HL-60 (cell line): ENCODE data around the gene ATP2A2.

Experiments used
- DNase-seq, 2 experiments: peaks; one replicate each; pipeline ENCODE4 v3.0.0-alpha.2; 2010 to 2020; ENCODE audit warnings: low read depth in 1 of 2, low spot score in 1 of 2
- H3K27ac ChIP-seq: fragments of 250-450 bp; sonication (Bioruptor Pico); replicated peaks from 2 replicates; pipeline ENCODE4 v1.5.1; 2020; ENCODE audit warnings: mild to moderate bottlenecking, moderate library complexity
- H3K27me3 ChIP-seq: fragments of 250-450 bp; sonication (Bioruptor Pico); 2 replicates; pipeline ENCODE4 v1.5.1; 2021; ENCODE audit warnings: mild to moderate bottlenecking, moderate library complexity; ENCODE audit not compliant: insufficient read depth, poor library complexity, severe bottlenecking
- H3K4me3 ChIP-seq: replicated peaks from 2 replicates; pipeline ENCODE4 v1.5.1; 2011; ENCODE audit warnings: mild to moderate bottlenecking, control low read depth, low read length; ENCODE audit not compliant: insufficient read depth
- GABPA ChIP-seq: IDR thresholded peaks from 2 replicates; pipeline ENCODE4 v1.6.1; 2012; ENCODE audit warnings: low read depth
- POLR2AphosphoS5 ChIP-seq: IDR thresholded peaks from 2 replicates; pipeline ENCODE4 v1.6.1; 2012; ENCODE audit warnings: low read depth
- SPI1 ChIP-seq: IDR thresholded peaks from 2 replicates; pipeline ENCODE4 v1.6.1; 2012; ENCODE audit warnings: low read depth, mild to moderate bottlenecking, borderline replicate concordance
- TF ChIP-seq, protein P1 (sequence below): IDR thresholded peaks from 2 replicates; pipeline ENCODE4 v1.6.1; 2012; ENCODE audit warnings: low read depth; ENCODE audit not compliant: insufficient replicate concordance
- TF ChIP-seq, protein P2 (sequence below): IDR thresholded peaks from one replicate; pipeline ENCODE4 v1.5.1; 2011; ENCODE audit warnings: low read length, control low read depth, inconsistent platforms; ENCODE audit not compliant: insufficient read depth

The ATP2A2 gene

DNA sequence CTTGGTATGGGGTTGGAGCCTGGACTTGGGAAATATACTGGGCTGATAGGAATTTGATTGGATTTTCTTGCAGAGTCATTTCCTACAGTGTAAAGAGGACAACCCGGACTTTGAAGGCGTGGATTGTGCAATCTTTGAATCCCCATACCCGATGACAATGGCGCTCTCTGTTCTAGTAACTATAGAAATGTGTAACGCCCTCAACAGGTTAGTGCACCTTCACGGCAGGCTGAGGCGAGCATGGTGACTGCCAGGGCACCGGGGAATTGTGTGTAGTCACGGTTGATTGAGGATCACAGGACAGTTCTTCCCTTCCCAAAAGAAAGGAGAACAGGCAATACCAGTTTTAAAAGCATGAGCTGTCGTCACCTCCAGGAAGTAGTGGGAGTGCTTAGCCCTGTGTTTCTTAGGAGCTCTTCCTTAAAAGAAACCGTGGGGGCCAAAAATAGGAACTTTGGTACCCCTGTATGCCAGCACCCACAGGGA lies 64.2 kb downstream of the ATP2A2 start:
- no peak for TF ChIP-seq SPI1
- TF ChIP-seq, protein P1, sequence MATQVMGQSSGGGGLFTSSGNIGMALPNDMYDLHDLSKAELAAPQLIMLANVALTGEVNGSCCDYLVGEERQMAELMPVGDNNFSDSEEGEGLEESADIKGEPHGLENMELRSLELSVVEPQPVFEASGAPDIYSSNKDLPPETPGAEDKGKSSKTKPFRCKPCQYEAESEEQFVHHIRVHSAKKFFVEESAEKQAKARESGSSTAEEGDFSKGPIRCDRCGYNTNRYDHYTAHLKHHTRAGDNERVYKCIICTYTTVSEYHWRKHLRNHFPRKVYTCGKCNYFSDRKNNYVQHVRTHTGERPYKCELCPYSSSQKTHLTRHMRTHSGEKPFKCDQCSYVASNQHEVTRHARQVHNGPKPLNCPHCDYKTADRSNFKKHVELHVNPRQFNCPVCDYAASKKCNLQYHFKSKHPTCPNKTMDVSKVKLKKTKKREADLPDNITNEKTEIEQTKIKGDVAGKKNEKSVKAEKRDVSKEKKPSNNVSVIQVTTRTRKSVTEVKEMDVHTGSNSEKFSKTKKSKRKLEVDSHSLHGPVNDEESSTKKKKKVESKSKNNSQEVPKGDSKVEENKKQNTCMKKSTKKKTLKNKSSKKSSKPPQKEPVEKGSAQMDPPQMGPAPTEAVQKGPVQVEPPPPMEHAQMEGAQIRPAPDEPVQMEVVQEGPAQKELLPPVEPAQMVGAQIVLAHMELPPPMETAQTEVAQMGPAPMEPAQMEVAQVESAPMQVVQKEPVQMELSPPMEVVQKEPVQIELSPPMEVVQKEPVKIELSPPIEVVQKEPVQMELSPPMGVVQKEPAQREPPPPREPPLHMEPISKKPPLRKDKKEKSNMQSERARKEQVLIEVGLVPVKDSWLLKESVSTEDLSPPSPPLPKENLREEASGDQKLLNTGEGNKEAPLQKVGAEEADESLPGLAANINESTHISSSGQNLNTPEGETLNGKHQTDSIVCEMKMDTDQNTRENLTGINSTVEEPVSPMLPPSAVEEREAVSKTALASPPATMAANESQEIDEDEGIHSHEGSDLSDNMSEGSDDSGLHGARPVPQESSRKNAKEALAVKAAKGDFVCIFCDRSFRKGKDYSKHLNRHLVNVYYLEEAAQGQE = no peak
- no peak for TF ChIP-seq GABPA
- TF ChIP-seq POLR2AphosphoS5 = no peak
- TF ChIP-seq, protein P2, sequence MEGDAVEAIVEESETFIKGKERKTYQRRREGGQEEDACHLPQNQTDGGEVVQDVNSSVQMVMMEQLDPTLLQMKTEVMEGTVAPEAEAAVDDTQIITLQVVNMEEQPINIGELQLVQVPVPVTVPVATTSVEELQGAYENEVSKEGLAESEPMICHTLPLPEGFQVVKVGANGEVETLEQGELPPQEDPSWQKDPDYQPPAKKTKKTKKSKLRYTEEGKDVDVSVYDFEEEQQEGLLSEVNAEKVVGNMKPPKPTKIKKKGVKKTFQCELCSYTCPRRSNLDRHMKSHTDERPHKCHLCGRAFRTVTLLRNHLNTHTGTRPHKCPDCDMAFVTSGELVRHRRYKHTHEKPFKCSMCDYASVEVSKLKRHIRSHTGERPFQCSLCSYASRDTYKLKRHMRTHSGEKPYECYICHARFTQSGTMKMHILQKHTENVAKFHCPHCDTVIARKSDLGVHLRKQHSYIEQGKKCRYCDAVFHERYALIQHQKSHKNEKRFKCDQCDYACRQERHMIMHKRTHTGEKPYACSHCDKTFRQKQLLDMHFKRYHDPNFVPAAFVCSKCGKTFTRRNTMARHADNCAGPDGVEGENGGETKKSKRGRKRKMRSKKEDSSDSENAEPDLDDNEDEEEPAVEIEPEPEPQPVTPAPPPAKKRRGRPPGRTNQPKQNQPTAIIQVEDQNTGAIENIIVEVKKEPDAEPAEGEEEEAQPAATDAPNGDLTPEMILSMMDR = no peak
- DNase-seq = no peak

DNA sequence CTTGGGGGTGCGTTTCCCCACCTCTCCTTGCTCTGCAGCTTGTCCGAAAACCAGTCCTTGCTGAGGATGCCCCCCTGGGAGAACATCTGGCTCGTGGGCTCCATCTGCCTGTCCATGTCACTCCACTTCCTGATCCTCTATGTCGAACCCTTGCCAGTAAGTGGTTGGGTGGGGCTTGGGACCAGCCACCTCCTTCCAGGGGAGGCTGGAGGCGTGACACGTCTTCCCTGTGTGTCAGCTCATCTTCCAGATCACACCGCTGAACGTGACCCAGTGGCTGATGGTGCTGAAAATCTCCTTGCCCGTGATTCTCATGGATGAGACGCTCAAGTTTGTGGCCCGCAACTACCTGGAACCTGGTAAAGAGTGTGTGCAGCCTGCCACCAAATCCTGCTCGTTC lies 64.9 kb downstream of the ATP2A2 start:
- TF ChIP-seq, protein P2 = no peak
- TF ChIP-seq POLR2AphosphoS5 = peak; percentile 42; the same call in 1 of the 2 replicates
- no peaks in the 10 kb centered on the region for H3K27me3 ChIP-seq
- H3K27ac ChIP-seq = no peak overlapping the region
- no peak for DNase-seq
- H3K4me3 ChIP-seq = no peak overlapping the region

More for the DNA sequence above, 64.2 kb downstream of the ATP2A2 start:
- no peaks in the 10 kb centered on the region for H3K27me3 ChIP-seq
- H3K27ac ChIP-seq = no peak overlapping the region
- H3K4me3 ChIP-seq = no peak overlapping the region

DNA sequence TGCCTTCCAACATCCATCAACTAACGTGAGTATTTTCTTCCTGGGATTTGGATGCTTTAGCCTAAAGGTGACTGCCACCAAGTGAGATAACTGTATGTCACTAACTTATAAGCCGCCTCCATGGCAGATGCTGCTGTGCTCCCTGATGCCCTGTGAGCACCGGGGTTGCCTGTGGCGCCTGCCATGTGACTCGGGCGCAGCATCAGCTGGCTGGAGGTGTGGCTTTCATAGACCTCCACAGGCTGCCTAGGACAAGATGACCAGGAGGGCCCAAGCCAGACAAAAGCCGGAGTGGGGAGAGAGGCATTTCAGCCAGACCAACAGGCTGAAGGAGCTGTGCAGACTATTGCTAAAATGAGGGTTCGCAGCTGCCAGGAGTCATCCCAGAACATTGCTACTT lies 66.7 kb downstream of the ATP2A2 start:
- TF ChIP-seq, protein P1 = no peak
- TF ChIP-seq GABPA (no peak), SPI1 (no peak)
- no peak for DNase-seq
- Histone ChIP-seq H3K27me3 (no peaks in the 10 kb centered on the region), H3K4me3 (no peak overlapping the region), H3K27ac (no peak overlapping the region)

DNA sequence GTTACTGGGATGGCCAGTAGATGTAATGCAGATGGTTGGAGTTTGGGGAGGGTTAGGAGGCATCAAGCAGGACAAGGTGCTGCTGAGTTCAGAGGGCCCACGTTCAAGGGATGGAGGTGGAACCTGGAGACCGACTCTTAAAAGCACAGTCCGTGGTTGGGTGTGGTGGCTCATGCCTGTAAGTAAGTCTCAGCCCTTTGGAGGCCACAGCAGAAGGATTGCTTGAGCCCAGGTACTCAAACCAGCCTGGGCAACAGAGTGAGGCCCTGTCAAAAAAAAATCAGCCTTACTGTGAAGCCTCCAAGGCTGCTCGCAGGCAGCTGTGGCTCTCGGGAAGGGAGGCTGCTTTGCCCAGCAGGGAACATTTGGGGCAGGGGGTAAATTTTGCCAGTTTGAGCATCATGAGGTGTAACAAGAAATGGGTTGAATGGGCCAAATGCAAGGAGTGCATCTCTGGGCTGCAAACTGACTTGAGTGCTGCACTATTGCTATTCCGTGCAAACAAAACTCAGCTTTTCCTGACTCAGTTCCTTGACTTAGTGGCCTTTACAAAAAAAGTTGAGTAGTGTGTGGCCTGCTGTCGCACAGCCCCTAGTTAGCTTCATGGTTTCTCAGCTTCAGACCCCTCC lies 67.5 kb downstream of the ATP2A2 start:
- no peak overlapping the region for H3K4me3 ChIP-seq
- H3K27ac ChIP-seq = no peak overlapping the region
- H3K27me3 ChIP-seq = no peaks in the 10 kb centered on the region
- DNase-seq = no peak
- TF ChIP-seq GABPA = no peak
- TF ChIP-seq, protein P2 = no peak
- no peak for TF ChIP-seq SPI1
- no peak; the same call in 1 of the 2 replicates for TF ChIP-seq POLR2AphosphoS5
- TF ChIP-seq, protein P1 = no peak
